Stimulated activated naive CD4-positive, alpha-beta T cell treated with Interleukin-2 at 50 U/mL for 16 hours (primary cell): ENCODE results near the gene GSTA3.
"Not testable (repeated sequence)": the region's sequence is repeated elsewhere in the genome, so short reads cannot be mapped to it uniquely, and the experiment has no call there.

Source experiments
- DNase-seq: peaks from one replicate; lab custom pipeline; 2025; lab: John Stamatoyannopoulos, UW

The GSTA3 gene

GRCh38 chr6:52858416-52858815 lies 51.1 kb downstream of the GSTA3 start:
- DNase-seq = no peak

- not testable (repeated sequence) for DNase-seq
These were observed 53.4 kb downstream of the GSTA3 start for GRCh38 chr6:52856137-52856536.

GRCh38 chr6:52849137-52849536 lies 60.4 kb downstream of the GSTA3 start:
- no peak for DNase-seq
